Mesendoderm (in vitro differentiated cells): ENCODE results near the gene CCDC187.
"Not testable (repeated sequence)": the region's sequence is repeated elsewhere in the genome, so short reads cannot be mapped to it uniquely, and the experiment has no call there.

Source experiments
- DNase-seq: peaks from one replicate; pipeline ENCODE4 v3.0.0; 2013
- H2AK5ac ChIP-seq: 2 replicates; pipeline ENCODE4 v1.6.1; 2013; ENCODE audit warnings: low read length, inconsistent platforms
- H2BK120ac ChIP-seq: 2 replicates; pipeline ENCODE4 v1.6.1; 2013; ENCODE audit warnings: low read depth, mild to moderate bottlenecking, low read length, moderate library complexity, mixed read lengths
- H2BK15ac ChIP-seq: replicated peaks from 2 replicates; pipeline ENCODE4 v1.6.1; 2013; ENCODE audit warnings: low read depth, mild to moderate bottlenecking, moderate library complexity
- H2BK5ac ChIP-seq: 2 replicates; pipeline ENCODE4 v1.6.1; 2013; ENCODE audit warnings: low read length, inconsistent platforms
- H3K18ac ChIP-seq: 2 replicates; pipeline ENCODE4 v1.6.1; 2013; ENCODE audit warnings: mild to moderate bottlenecking, low read length, mixed read lengths
- H3K23ac ChIP-seq: one replicate; pipeline ENCODE4 v1.6.1; 2013; ENCODE audit warnings: low read length
- H3K27ac ChIP-seq: 2 replicates; pipeline ENCODE4 v1.5.1; 2013; ENCODE audit warnings: low read depth, mild to moderate bottlenecking, inconsistent platforms, low read length, moderate library complexity
- H3K27me3 ChIP-seq: 2 replicates; pipeline ENCODE4 v1.6.1; 2013; ENCODE audit warnings: low read length, control low read depth, mild to moderate bottlenecking, inconsistent platforms; ENCODE audit not compliant: insufficient read depth, poor library complexity
- H3K36me3 ChIP-seq: 2 replicates; pipeline ENCODE4 v1.6.1; 2013; ENCODE audit warnings: low read length, inconsistent platforms; ENCODE audit not compliant: control insufficient read depth, insufficient read depth
- H3K4ac ChIP-seq: one replicate; pipeline ENCODE4 v1.6.1; 2013; ENCODE audit warnings: low read depth, mild to moderate bottlenecking, low read length, moderate library complexity
- H3K4me1 ChIP-seq: 2 replicates; pipeline ENCODE4 v1.6.1; 2013; ENCODE audit warnings: low read depth, low read length, inconsistent platforms; ENCODE audit not compliant: control insufficient read depth
- H3K4me2 ChIP-seq: 2 replicates; pipeline ENCODE4 v1.6.1; 2013; ENCODE audit warnings: low read length
- H3K4me3 ChIP-seq: 2 replicates; pipeline ENCODE4 v1.5.1; 2013; ENCODE audit warnings: mild to moderate bottlenecking, low read length
- H3K56ac ChIP-seq: one replicate; pipeline ENCODE4 v1.6.1; 2013; ENCODE audit warnings: low read length
- H3K79me1 ChIP-seq: 2 replicates; pipeline ENCODE4 v1.6.1; 2013; ENCODE audit warnings: low read length, inconsistent platforms
- H3K79me2 ChIP-seq: 2 replicates; pipeline ENCODE4 v1.6.1; 2013; ENCODE audit warnings: mild to moderate bottlenecking, low read length; ENCODE audit not compliant: control insufficient read depth, insufficient read depth
- H3K9ac ChIP-seq: 2 replicates; pipeline ENCODE4 v1.6.1; 2013; ENCODE audit warnings: low read length, inconsistent platforms
- H4K5ac ChIP-seq: one replicate; pipeline ENCODE4 v1.6.1; 2013; ENCODE audit warnings: low read length
- H4K8ac ChIP-seq: one replicate; pipeline ENCODE4 v1.6.1; 2013; ENCODE audit warnings: low read depth, mild to moderate bottlenecking, control low read depth, low read length, moderate library complexity
- WGBS: extraction: QIAGEN DNeasy Blood & Tissue Kit; methylation state at CpG from one replicate; pipeline ENCODE4 v1.1.7; 2013; ENCODE audit warnings: low lambda C conversion rate, missing lambda C conversion rate; ENCODE audit not compliant: insufficient coverage; ENCODE audit errors: extremely low coverage; 5-methylcytosine and 5-hydroxymethylcytosine counted together

The CCDC187 gene

GRCh38 chr9:136323371-136323789, 19.5 kb upstream of the CCDC187 start:
- Histone ChIP-seq H3K56ac (no peak overlapping the region), H3K18ac (no peak overlapping the region), H3K4me2 (no peak overlapping the region), H2AK5ac (no peak overlapping the region), H2BK5ac (no peak overlapping the region), H3K27ac (no peak overlapping the region), H3K9ac (no peak overlapping the region), H3K79me1 (no peaks in the 10 kb centered on the region), H4K8ac (no peak overlapping the region), H4K5ac (no peak overlapping the region), H3K23ac (no peak overlapping the region), H3K4ac (no peak overlapping the region), H3K79me2 (peaks cover 2% of the 10 kb centered on the region), H3K4me1 (peaks cover 5% of the 10 kb centered on the region), H3K36me3 (no peaks in the 10 kb centered on the region), H2BK120ac (no peak overlapping the region), H3K27me3 (no peaks in the 10 kb centered on the region), H3K4me3 (no peak overlapping the region), H2BK15ac (no peak overlapping the region)
- WGBS = no CpG with 5 or more reads among the region's 17 CpGs
- no peak for DNase-seq

- Histone ChIP-seq H3K27ac (no peak overlapping the region), H2BK120ac (no peak overlapping the region), H3K18ac (no peak overlapping the region), H4K5ac (no peak overlapping the region), H2BK5ac (no peak overlapping the region), H2BK15ac (no peak overlapping the region), H3K4me2 (no peak overlapping the region), H3K56ac (no peak overlapping the region), H3K79me1 (no peaks in the 10 kb centered on the region), H3K27me3 (no peaks in the 10 kb centered on the region), H3K36me3 (no peaks in the 10 kb centered on the region), H3K23ac (no peak overlapping the region), H3K9ac (no peak overlapping the region), H3K4me1 (peaks cover 3% of the 10 kb centered on the region), H2AK5ac (no peak overlapping the region), H3K79me2 (no peaks in the 10 kb centered on the region), H3K4ac (no peak overlapping the region), H3K4me3 (no peak overlapping the region), H4K8ac (no peak overlapping the region)
- no CpG with 5 or more reads among the region's 23 CpGs for WGBS
- DNase-seq = no peak
These were observed 18.9 kb upstream of the CCDC187 start for GRCh38 chr9:136322756-136323330.

GRCh38 chr9:136321561-136321960, 17.7 kb upstream of the CCDC187 start:
- H3K4me2 ChIP-seq = no peak overlapping the region
- no peak overlapping the region for H3K56ac ChIP-seq
- no peak overlapping the region for H3K9ac ChIP-seq
- no peaks in the 10 kb centered on the region for H3K79me1 ChIP-seq
- H3K4ac ChIP-seq = no peak overlapping the region
- no peaks in the 10 kb centered on the region for H3K27me3 ChIP-seq
- H2AK5ac ChIP-seq = no peak overlapping the region
- no peaks in the 10 kb centered on the region for H3K4me1 ChIP-seq
- H3K18ac ChIP-seq = no peak overlapping the region
- no peak overlapping the region for H4K8ac ChIP-seq
- no peak overlapping the region for H4K5ac ChIP-seq
- DNase-seq = no peak
- no peaks in the 10 kb centered on the region for H3K36me3 ChIP-seq
- H3K4me3 ChIP-seq = no peak overlapping the region
- H2BK15ac ChIP-seq = no peak overlapping the region
- no peak overlapping the region for H3K23ac ChIP-seq
- no peak overlapping the region for H2BK120ac ChIP-seq
- no peak overlapping the region for H3K27ac ChIP-seq
- no peak overlapping the region for H2BK5ac ChIP-seq
- WGBS = no CpG with 5 or more reads among the region's 19 CpGs
- no peaks in the 10 kb centered on the region for H3K79me2 ChIP-seq

GRCh38 chr9:136320972-136321371, 17.1 kb upstream of the CCDC187 start:
- H3K4me2 ChIP-seq, H2BK5ac ChIP-seq, H3K27me3 ChIP-seq, H3K79me2 ChIP-seq, H3K4me1 ChIP-seq, H3K23ac ChIP-seq, H4K5ac ChIP-seq, H3K79me1 ChIP-seq, H3K9ac ChIP-seq, H3K4ac ChIP-seq, H3K4me3 ChIP-seq, H4K8ac ChIP-seq, H2BK120ac ChIP-seq, H3K56ac ChIP-seq, H3K18ac ChIP-seq, H3K36me3 ChIP-seq, H2AK5ac ChIP-seq, H2BK15ac ChIP-seq, H3K27ac ChIP-seq, DNase-seq: not testable (repeated sequence)

- H3K56ac ChIP-seq, H3K27ac ChIP-seq, H2BK5ac ChIP-seq, H3K18ac ChIP-seq, H3K27me3 ChIP-seq, H3K4me3 ChIP-seq, H2BK15ac ChIP-seq, H3K4ac ChIP-seq, H4K5ac ChIP-seq, H3K4me2 ChIP-seq, H3K79me2 ChIP-seq, DNase-seq, H2AK5ac ChIP-seq, H2BK120ac ChIP-seq, H3K23ac ChIP-seq, H3K79me1 ChIP-seq, H3K4me1 ChIP-seq, H3K9ac ChIP-seq, H4K8ac ChIP-seq, H3K36me3 ChIP-seq: not testable (repeated sequence)
- WGBS = no CpG with 5 or more reads among the region's 3 CpGs
These were observed 16.1 kb upstream of the CCDC187 start for GRCh38 chr9:136319955-136320354.

- no CpG with 5 or more reads among the region's 14 CpGs for WGBS
- not testable (repeated sequence) for H3K79me1 ChIP-seq, H3K4ac ChIP-seq
These were observed 15.3 kb upstream of the CCDC187 start for GRCh38 chr9:136319244-136319643.

More at GRCh38 chr9:136319244-136319643, 15.3 kb upstream of the CCDC187 start:
- not testable (repeated sequence) for H3K36me3 ChIP-seq, H3K27ac ChIP-seq, H4K5ac ChIP-seq, H3K4me1 ChIP-seq, H3K79me2 ChIP-seq, H3K27me3 ChIP-seq, H2BK15ac ChIP-seq, H3K56ac ChIP-seq, H3K4me3 ChIP-seq, H3K18ac ChIP-seq, H4K8ac ChIP-seq, H2BK5ac ChIP-seq, H3K23ac ChIP-seq, H3K4me2 ChIP-seq, H3K9ac ChIP-seq, DNase-seq, H2BK120ac ChIP-seq, H2AK5ac ChIP-seq
